HPDE6-E6E7 (cell line): ENCODE data around the gene RAB3IP.
"Not testable (repeated sequence)": the region's sequence is repeated elsewhere in the genome, so short reads cannot be mapped to it uniquely, and the experiment has no call there.

ENCODE experiments used
- DNase-seq: peaks from one replicate; pipeline ENCODE4 v3.0.0; 2011; ENCODE audit warnings: missing footprints; ENCODE audit errors: extremely low spot score

RAB3IP gene

GRCh38 chr12:69756088-69756755 is 17.6 kb downstream of the RAB3IP start:
- DNase-seq = no peak

GRCh38 chr12:69758105-69758504 is 19.4 kb downstream of the RAB3IP start:
- no peak for DNase-seq

GRCh38 chr12:69759581-69759980 is 20.9 kb downstream of the RAB3IP start:
- DNase-seq = not testable (repeated sequence)

GRCh38 chr12:69765515-69765914 is 26.9 kb downstream of the RAB3IP start:
- no peak for DNase-seq

GRCh38 chr12:69766260-69766659 is 27.6 kb downstream of the RAB3IP start:
- DNase-seq = no peak

GRCh38 chr12:69779928-69780327 is 41.3 kb downstream of the RAB3IP start:
- DNase-seq = peak; percentile 49

- DNase-seq = no peak
These were observed 44.7 kb downstream of the RAB3IP start for GRCh38 chr12:69783365-69783764.

GRCh38 chr12:69789351-69789750 is 50.7 kb downstream of the RAB3IP start:
- no peak for DNase-seq

GRCh38 chr12:69792533-69792932 is 53.9 kb downstream of the RAB3IP start:
- no peak for DNase-seq

GRCh38 chr12:69807101-69807897 is 68.6 kb downstream of the RAB3IP start:
- DNase-seq = not testable (repeated sequence)

GRCh38 chr12:69810870-69811498 is 72.3 kb downstream of the RAB3IP start:
- DNase-seq = no peak

- no peak for DNase-seq
These were observed 77.4 kb downstream of the RAB3IP start for GRCh38 chr12:69816082-69816481.

GRCh38 chr12:69821032-69821455 is 82.4 kb downstream of the RAB3IP start:
- DNase-seq = no peak

- no peak for DNase-seq
These were observed 82.9 kb downstream of the RAB3IP start for GRCh38 chr12:69821456-69822159.

- DNase-seq = no peak
These were observed 83.7 kb downstream of the RAB3IP start for GRCh38 chr12:69822201-69822860.

- no peak for DNase-seq
These were observed 85.4 kb downstream of the RAB3IP start for GRCh38 chr12:69824028-69824427.

- no peak for DNase-seq
These were observed 86.4 kb downstream of the RAB3IP start, which contains the start of gene MYRFL for GRCh38 chr12:69824966-69825560. TSS of gene MYRFL (plus strand) at chr12:69825227. CDS start at chr12:69825518, 291 bp downstream.

- DNase-seq = no peak
These were observed 90.2 kb downstream of the RAB3IP start for GRCh38 chr12:69828897-69829296.

GRCh38 chr12:69833696-69834095 is 95.0 kb downstream of the RAB3IP start:
- DNase-seq = no peak

GRCh38 chr12:69834147-69834546 is 95.5 kb downstream of the RAB3IP start:
- DNase-seq = no peak

- no peak for DNase-seq
These were observed 95.9 kb downstream of the RAB3IP start for GRCh38 chr12:69834576-69834975.
